Prostate gland (tissue), 2 donors: ENCODE results near the gene GAPT.

ENCODE experiments used
- POLR2A ChIP-seq: fragments of 450-650 bp; IDR thresholded peaks from one replicate; pipeline ENCODE4 v1.6.1; 2016; ENCODE audit warnings: antibody characterized with exemption, mild to moderate bottlenecking
- TF ChIP-seq, protein P1 (sequence below), 4 experiments: fragments of 200-600 bp in 2 of 4; fragments of 450-650 bp in 2 of 4; sonication (generic) in 2 of 4; IDR thresholded peaks; 1 replicate in 3 of 4; 2 replicates in 1 of 4; pipeline ENCODE4 v1.5.1; 2016 to 2019; ENCODE audit warnings: antibody characterized with exemption in 4 of 4, mild to moderate bottlenecking in 2 of 4, moderate library complexity in 2 of 4

DNA sequence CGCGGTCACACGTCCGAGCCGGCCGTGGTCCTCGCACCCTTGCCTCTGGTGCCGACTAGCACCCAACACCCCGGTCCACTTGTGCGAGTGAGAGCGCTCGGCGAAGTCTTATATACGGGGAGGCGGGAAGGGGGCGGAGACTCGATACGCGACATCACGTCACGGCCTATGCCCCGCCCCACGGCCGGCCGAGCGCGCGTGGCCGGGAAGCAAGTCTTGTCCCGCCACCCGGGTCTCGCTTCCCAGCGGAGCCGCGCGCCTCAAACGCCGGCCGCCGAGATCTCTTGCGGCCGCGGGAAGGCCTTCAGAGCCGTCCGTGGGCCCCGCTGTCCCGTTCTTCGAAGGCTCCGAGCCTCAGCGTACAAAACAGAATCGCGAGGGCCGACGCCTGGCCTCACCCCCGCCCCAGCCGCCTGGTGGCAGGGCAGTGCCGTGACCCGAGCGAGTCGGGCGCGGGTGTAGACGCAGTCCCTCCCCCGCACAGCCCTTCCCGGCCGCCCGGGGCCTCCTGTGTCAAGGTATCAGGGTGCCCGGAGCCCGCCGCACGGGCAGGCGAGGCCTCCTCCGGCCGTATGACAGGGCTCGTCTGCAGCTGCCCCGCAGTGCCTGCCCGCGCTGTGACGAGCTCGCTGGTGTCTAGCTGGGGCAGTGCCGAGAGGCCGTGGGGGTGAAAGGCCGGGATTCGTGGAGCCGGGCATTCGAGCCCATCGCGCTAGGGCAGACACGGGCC is 31.1 kb upstream of the GAPT start, which contains the start of gene PLK2:
- TF ChIP-seq, protein P1, sequence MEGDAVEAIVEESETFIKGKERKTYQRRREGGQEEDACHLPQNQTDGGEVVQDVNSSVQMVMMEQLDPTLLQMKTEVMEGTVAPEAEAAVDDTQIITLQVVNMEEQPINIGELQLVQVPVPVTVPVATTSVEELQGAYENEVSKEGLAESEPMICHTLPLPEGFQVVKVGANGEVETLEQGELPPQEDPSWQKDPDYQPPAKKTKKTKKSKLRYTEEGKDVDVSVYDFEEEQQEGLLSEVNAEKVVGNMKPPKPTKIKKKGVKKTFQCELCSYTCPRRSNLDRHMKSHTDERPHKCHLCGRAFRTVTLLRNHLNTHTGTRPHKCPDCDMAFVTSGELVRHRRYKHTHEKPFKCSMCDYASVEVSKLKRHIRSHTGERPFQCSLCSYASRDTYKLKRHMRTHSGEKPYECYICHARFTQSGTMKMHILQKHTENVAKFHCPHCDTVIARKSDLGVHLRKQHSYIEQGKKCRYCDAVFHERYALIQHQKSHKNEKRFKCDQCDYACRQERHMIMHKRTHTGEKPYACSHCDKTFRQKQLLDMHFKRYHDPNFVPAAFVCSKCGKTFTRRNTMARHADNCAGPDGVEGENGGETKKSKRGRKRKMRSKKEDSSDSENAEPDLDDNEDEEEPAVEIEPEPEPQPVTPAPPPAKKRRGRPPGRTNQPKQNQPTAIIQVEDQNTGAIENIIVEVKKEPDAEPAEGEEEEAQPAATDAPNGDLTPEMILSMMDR (IDR thresholded peaks at IDR 0.05), result peak in 2 of 4 experiments; percentile 62 to 75
- TF ChIP-seq POLR2A, result peak; percentile 100
